ENCODE results near the gene MOB2.

The MOB2 gene

DNA sequence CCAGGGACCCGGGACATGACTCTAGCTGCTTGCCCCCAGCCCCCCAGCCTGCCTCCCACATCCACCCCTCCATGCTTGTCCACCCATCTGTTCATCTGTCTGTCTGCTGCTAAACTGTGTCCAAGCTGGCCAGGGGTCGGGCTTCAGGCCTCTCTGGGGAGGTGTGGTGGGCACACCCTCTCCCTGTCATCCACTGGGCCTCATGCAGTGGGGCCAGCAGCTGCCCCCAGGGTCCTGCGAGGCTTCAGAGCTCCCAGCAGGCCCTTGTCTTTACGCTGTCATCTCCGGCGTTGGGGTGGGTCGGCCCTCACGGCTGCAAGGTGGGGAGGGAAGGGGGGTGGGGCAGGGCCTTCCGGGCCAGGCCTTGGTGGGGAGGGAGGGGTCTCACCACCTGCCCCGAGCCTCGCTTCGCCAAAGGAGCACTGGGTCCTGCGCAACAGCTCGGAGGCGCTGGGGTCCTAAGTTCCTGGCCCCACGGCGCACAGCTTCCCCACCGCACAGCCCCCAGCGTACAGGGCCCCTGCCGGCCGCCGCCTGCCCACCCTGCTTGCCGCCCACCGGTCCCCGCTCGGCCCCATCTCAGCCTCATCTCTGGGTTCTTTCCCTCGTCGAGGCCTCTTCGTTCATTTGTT lies 26.7 kb downstream of the MOB2 start:
- no peak for DNase-seq (ENCODE audit: insufficient read length, low spot score)
- no peak for FAIRE-seq

- no peak for FAIRE-seq
- DNase-seq (ENCODE audit: insufficient read length, low spot score): no peak
Measured at GRCh38 chr11:1459219-1459575, 27.4 kb downstream of the MOB2 start.

- FAIRE-seq (no peak), DNase-seq (ENCODE audit: insufficient read length, low spot score) (no peak)
Measured at GRCh38 chr11:1458340-1459218, 28.0 kb downstream of the MOB2 start.

- DNase-seq (ENCODE audit: insufficient read length, low spot score) (no peak), FAIRE-seq (no peak)
Measured at GRCh38 chr11:1457856-1458255, 28.7 kb downstream of the MOB2 start.

GRCh38 chr11:1457326-1457680 lies 29.3 kb downstream of the MOB2 start:
- DNase-seq (ENCODE audit: insufficient read length, low spot score): no peak
- FAIRE-seq: no peak

GRCh38 chr11:1456596-1457325 lies 29.8 kb downstream of the MOB2 start:
- FAIRE-seq (no peak), DNase-seq (ENCODE audit: insufficient read length, low spot score) (no peak)

GRCh38 chr11:1456176-1456575 lies 30.4 kb downstream of the MOB2 start:
- FAIRE-seq (no peak), DNase-seq (ENCODE audit: insufficient read length, low spot score) (no peak)

GRCh38 chr11:1455763-1456060 lies 30.9 kb downstream of the MOB2 start:
- no peak for FAIRE-seq
- DNase-seq (ENCODE audit: insufficient read length, low spot score): no peak

- DNase-seq (ENCODE audit: insufficient read length, low spot score) (no peak), FAIRE-seq (no peak)
Measured at GRCh38 chr11:1455032-1455762, 31.4 kb downstream of the MOB2 start.

DNA sequence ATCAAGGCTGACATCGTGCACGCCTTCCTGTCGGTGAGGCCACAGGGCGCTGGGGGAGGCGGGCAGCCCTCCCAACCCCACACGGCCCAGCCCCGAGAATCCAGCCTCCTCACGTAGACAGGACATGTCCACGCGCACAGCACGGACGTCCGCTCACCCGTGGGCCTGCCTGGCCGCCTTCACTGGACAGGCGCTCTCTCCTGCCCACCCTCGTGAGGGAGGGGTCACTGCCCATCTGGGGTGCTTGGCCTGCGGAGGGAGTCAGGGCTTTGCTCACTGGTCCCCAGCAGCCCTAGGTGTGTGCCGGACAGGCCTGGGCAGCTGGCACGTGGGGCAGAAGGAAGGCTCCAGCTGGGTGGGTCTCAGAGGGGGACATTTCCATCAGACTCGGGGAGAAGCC lies 32.0 kb downstream of the MOB2 start:
- no peak for FAIRE-seq

GRCh38 chr11:1453611-1454034 lies 33.0 kb downstream of the MOB2 start:
- FAIRE-seq: no peak
- DNase-seq (ENCODE audit: insufficient read length, low spot score): no peak

More for the DNA sequence above, 32.0 kb downstream of the MOB2 start:
- DNase-seq (ENCODE audit: insufficient read length, low spot score): no peak

DNA sequence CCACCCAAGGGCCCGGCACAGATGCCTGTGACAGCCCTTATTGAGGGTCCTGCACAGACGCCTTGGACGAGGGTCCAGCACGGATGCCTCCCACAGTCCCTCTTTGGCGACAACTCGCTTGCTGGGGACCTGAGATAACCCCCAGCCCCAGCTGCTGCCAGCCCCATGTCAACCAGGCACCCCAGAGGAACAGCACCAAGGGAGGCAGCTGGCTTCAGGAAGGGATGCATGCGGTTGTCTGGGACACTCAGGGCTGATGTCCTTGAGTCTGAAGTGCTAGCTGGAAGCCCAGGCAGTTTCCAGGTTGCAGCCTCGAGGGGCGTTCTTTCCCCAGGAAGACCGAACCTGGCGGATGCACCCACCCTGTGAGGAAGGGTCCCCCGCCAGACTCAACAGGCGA lies 33.8 kb downstream of the MOB2 start:
- no peak for FAIRE-seq
- no peak for DNase-seq (ENCODE audit: insufficient read length, low spot score)

- FAIRE-seq (no peak), DNase-seq (ENCODE audit: insufficient read length, low spot score) (no peak)
Measured at GRCh38 chr11:1451781-1452470, 34.7 kb downstream of the MOB2 start.

DNA sequence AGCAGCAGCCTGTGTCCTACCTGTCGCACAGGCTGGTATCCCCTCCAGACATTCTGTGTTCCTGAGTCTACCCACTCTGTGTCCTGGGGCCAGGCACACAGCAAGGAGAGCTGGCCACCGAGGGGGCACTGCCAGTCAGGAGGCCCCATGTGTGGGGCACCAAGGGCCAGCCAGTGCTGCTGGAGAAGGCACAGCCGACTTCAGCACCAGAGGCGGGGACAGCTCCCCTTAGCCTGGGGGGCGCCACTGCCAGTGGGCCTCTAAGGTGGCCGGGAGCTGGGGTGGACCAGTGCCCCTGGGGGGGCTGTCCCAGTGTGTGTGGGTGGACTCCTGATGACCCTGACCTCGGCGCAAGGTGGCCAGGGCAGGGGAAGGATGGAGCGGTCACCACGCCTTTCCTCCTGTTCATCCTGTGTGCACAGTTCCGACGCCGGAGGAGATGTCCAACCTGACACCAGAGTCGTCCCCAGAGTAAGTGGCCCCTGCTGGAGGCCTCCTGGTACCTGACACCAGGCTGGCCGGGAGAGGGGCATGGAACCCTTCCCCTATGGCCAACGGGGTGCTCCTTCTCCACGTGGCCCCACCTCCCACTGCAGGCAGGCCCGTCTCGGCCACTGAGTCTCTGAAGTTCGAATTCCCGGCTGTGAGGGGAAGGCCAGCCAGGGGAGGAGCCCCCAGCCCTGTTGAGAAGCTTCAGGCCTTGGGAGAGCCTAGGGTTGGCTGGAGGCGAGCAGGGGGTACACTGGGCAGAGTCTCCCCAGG lies 35.4 kb downstream of the MOB2 start:
- DNase-seq (ENCODE audit: insufficient read length, low spot score) (no peak), FAIRE-seq (no peak)

- no peak for DNase-seq (ENCODE audit: insufficient read length, low spot score)
- no peak for FAIRE-seq
Measured at GRCh38 chr11:1450344-1450875, 36.2 kb downstream of the MOB2 start.

GRCh38 chr11:1449490-1450243 lies 36.9 kb downstream of the MOB2 start:
- no peak for DNase-seq (ENCODE audit: insufficient read length, low spot score)
- FAIRE-seq: no peak

GRCh38 chr11:1448882-1449281 lies 37.7 kb downstream of the MOB2 start:
- no peak for DNase-seq (ENCODE audit: insufficient read length, low spot score)
- no peak for FAIRE-seq

- FAIRE-seq (no peak), DNase-seq (ENCODE audit: insufficient read length, low spot score) (no peak)
Measured at GRCh38 chr11:1447845-1448825, 38.4 kb downstream of the MOB2 start.

Measured in HTR-8/SVneo (cell line).